ENCODE data around the gene FLT1. TPM values are rescaled to one million over a fixed set of nuclear protein-coding genes. Genes with fewer than 3 reads are reported as not detected.

The FLT1 gene
- total RNA-seq, 2 experiments from 2014 or later, result 1.6 to 2.5 TPM

DNA sequence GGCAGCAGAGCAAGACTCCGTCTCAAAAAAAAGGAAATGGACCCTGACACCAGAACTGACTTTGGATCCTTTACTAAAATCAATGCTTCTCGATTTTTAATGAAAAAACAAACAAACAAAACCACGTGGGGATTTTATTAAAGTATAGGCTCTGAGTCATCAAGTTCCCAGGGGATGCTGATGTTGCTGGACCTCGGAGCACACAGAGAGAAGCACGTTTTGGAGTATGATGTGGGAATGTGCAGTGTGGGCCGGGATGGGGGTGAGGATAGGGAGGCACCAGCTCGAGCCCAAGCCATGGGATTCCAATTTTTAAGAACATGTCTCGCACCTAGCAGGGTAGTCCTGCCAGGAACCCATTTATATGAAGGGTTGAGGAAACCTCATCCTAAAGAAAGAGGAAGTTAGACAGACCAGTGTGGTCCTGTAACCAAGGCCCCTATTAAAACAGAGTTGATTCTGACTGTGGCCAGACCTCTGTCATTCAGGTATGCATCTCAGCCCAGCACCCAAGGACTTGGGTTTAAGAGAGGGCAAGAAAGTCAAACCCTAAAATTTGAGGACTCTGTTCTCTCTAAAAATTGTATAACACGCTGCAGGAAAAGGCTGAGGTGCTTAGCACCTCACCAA, 6.4 kb downstream of the FLT1 start:
- Histone ChIP-seq H3K4me1 (ENCODE audit: insufficient read depth, low read length, poor library complexity, severe bottlenecking) (no peaks in the 10 kb centered on the region), H3K4me2 (ENCODE audit: low read length) (no peak overlapping the region), H3K9me3 (ENCODE audit: low read length) (no peaks in the 10 kb centered on the region), H3K79me2 (ENCODE audit: insufficient read depth, low read depth, low read length) (no peaks in the 10 kb centered on the region), H3K4me3 (ENCODE audit: low read depth, low read length, poor library complexity, severe bottlenecking) (no peak overlapping the region), H3K27ac (ENCODE audit: low read depth, low read length, poor library complexity, severe bottlenecking) (no peak overlapping the region), H2AFZ (ENCODE audit: low read length) (no peak overlapping the region), H4K20me1 (ENCODE audit: insufficient read depth, low read length) (no peaks in the 10 kb centered on the region), H3K9me2 (ENCODE audit: insufficient read depth, low read length) (no peaks in the 10 kb centered on the region), H3K36me3 (ENCODE audit: insufficient read depth, low read length) (no peaks in the 10 kb centered on the region)
- no peak for DNase-seq (ENCODE audit: low spot score)
- intact Hi-C loops (cut with micrococcal nuclease; ENCODE audit: unreplicated experiment), result no loop called here
- BruUV-seq (replicated peaks), result no TSS peak
- TF ChIP-seq EZH2phosphoT487 (IDR thresholded peaks at IDR 0.05; ENCODE audit: borderline replicate concordance, low read depth, low read length) (no peak), CTCF (conservative IDR thresholded peaks at IDR 0.05; ENCODE audit: low read length) (no peak)
- ChIA-PET POLR2A (no interaction called here), CTCF (ENCODE audit: unreplicated experiment) (no interaction called here)

DNA sequence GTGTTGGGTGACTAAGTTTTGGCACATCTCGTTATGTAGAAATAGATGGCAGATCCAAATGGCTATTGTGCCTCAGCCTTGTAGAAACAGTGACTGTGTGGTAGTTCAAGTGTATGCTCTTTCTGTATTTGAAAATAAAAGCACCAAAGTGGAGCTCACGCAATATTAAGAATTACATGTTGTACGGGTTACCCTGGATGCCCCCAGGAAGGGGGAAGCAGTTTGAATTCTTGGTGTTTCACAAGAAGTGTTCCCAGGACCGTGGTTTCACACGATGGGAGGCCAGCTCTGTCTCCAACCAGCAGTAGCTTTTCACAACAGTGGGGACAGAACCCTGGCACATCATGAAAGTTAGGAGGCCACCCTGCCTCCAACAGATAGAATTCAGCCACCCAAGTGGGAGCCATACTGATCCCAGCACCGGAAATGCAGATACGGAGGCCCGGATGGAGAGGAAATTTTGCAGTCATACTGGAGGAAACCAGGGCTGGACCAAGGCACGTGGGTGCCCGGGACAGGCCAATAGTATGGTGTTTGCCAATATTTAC, 8.9 kb downstream of the FLT1 start:
- Histone ChIP-seq H3K27ac (ENCODE audit: low read depth, low read length, poor library complexity, severe bottlenecking) (no peak overlapping the region), H3K4me2 (ENCODE audit: low read length) (no peak overlapping the region), H3K9me3 (ENCODE audit: low read length) (no peaks in the 10 kb centered on the region), H3K36me3 (ENCODE audit: insufficient read depth, low read length) (no peaks in the 10 kb centered on the region), H3K4me3 (ENCODE audit: low read depth, low read length, poor library complexity, severe bottlenecking) (no peak overlapping the region), H2AFZ (ENCODE audit: low read length) (no peak overlapping the region), H3K9me2 (ENCODE audit: insufficient read depth, low read length) (no peaks in the 10 kb centered on the region), H3K4me1 (ENCODE audit: insufficient read depth, low read length, poor library complexity, severe bottlenecking) (no peaks in the 10 kb centered on the region), H4K20me1 (ENCODE audit: insufficient read depth, low read length) (no peaks in the 10 kb centered on the region), H3K79me2 (ENCODE audit: insufficient read depth, low read depth, low read length) (no peaks in the 10 kb centered on the region)
- POLR2A ChIA-PET, result no interaction called here
- TF ChIP-seq EZH2phosphoT487 (IDR thresholded peaks at IDR 0.05; ENCODE audit: borderline replicate concordance, low read depth, low read length), result no peak
- TF ChIP-seq CTCF (conservative IDR thresholded peaks at IDR 0.05; ENCODE audit: low read length), result no peak
- BruUV-seq (replicated peaks), result no TSS peak
- intact Hi-C loops (cut with micrococcal nuclease; ENCODE audit: unreplicated experiment), result no loop called here
- DNase-seq (ENCODE audit: low spot score), result no peak
- CTCF ChIA-PET (ENCODE audit: unreplicated experiment), result no interaction called here

DNA sequence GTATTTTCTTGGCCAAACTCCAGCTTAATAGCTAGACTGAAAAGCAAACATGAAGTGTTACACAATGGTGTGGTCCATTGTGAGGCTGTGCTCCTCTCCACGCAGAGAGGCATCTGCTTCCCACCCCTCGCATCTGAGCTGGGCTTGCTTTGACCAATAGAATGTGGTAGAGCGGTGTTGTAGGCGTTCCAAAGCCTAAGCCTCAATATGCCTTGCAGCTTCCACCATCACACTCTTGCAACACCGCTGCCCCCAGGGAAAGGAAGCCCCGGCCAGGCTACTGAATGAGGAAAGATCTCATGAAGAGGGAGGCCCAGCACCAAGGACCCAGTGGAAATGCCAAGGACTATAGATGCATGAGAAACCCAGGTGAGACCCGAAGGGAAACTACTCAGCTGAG, 9.4 kb downstream of the FLT1 start:
- no peak for DNase-seq (ENCODE audit: low spot score)
- CTCF ChIA-PET (ENCODE audit: unreplicated experiment), result no interaction called here
- intact Hi-C loops (cut with micrococcal nuclease; ENCODE audit: unreplicated experiment), result no loop called here
- TF ChIP-seq EZH2phosphoT487 (IDR thresholded peaks at IDR 0.05; ENCODE audit: borderline replicate concordance, low read depth, low read length), result no peak
- no peak for TF ChIP-seq CTCF (conservative IDR thresholded peaks at IDR 0.05; ENCODE audit: low read length)
- Histone ChIP-seq H3K4me1 (ENCODE audit: insufficient read depth, low read length, poor library complexity, severe bottlenecking) (no peaks in the 10 kb centered on the region), H3K9me3 (ENCODE audit: low read length) (no peaks in the 10 kb centered on the region), H3K4me2 (ENCODE audit: low read length) (no peak overlapping the region), H4K20me1 (ENCODE audit: insufficient read depth, low read length) (no peaks in the 10 kb centered on the region), H2AFZ (ENCODE audit: low read length) (no peak overlapping the region), H3K36me3 (ENCODE audit: insufficient read depth, low read length) (no peaks in the 10 kb centered on the region), H3K27ac (ENCODE audit: low read depth, low read length, poor library complexity, severe bottlenecking) (no peak overlapping the region), H3K79me2 (ENCODE audit: insufficient read depth, low read depth, low read length) (no peaks in the 10 kb centered on the region), H3K9me2 (ENCODE audit: insufficient read depth, low read length) (no peaks in the 10 kb centered on the region), H3K4me3 (ENCODE audit: low read depth, low read length, poor library complexity, severe bottlenecking) (no peak overlapping the region)
- POLR2A ChIA-PET, result no interaction called here
- no TSS peak for BruUV-seq (replicated peaks)

Measured in OCI-LY7 (cell line).